Immature natural killer cell (primary cell): ENCODE data around the gene TMTC2. TPM values are rescaled to one million over a fixed set of nuclear protein-coding genes. Genes with fewer than 3 reads are reported as not detected.

Experiments
- DNase-seq, 3 donors: peaks; one replicate each; pipeline ENCODE4 v3.0.0; 2022; ENCODE audit warnings: mixed read lengths in 1 of 3
- H3K27ac Mint-ChIP-seq, 6 donors: one replicate each; pipeline ENCODE4 v1.8.0; 2020; ENCODE audit warnings: mixed read lengths in 6 of 6, mild to moderate bottlenecking in 5 of 6, inconsistent platforms in 4 of 6, moderate library complexity in 3 of 6
- H3K27me3 Mint-ChIP-seq, 3 donors: one replicate each; pipeline ENCODE4 v1.8.0; 2020 to 2021; ENCODE audit warnings: low read depth in 3 of 3, mild to moderate bottlenecking in 3 of 3, mixed read lengths in 3 of 3, moderate library complexity in 3 of 3, inconsistent platforms in 1 of 3
- H3K36me3 Mint-ChIP-seq, 3 donors: one replicate each; pipeline ENCODE4 v1.8.0; 2020; ENCODE audit warnings: mixed read lengths in 3 of 3, inconsistent platforms in 2 of 3, mild to moderate bottlenecking in 2 of 3
- H3K4me1 Mint-ChIP-seq, 2 donors: one replicate each; pipeline ENCODE4 v1.8.0; 2020; ENCODE audit warnings: inconsistent platforms in 2 of 2, mild to moderate bottlenecking in 2 of 2, mixed read lengths in 2 of 2, moderate library complexity in 1 of 2
- H3K4me3 Mint-ChIP-seq, 5 donors: one replicate each; pipeline ENCODE4 v1.8.0; 2020; ENCODE audit warnings: mild to moderate bottlenecking in 5 of 5, mixed read lengths in 5 of 5, inconsistent platforms in 3 of 5, moderate library complexity in 3 of 5
- H3K9me3 Mint-ChIP-seq, 6 donors: one replicate each; pipeline ENCODE4 v1.8.0; 2020; ENCODE audit warnings: mild to moderate bottlenecking in 6 of 6, mixed read lengths in 6 of 6, inconsistent platforms in 4 of 6, moderate library complexity in 3 of 6
- polyA plus RNA-seq, 3 donors: library from polyadenylated mRNA; unstranded; fragments of 300-500 nt; fragmentation: Illumina TruSeq; gene quantifications; one replicate each; pipeline ENCODE4 v1.2.3, GENCODE V29; 2021

The TMTC2 gene
- polyA plus RNA-seq, 3 donors from 2014 or later = not detected

DNA sequence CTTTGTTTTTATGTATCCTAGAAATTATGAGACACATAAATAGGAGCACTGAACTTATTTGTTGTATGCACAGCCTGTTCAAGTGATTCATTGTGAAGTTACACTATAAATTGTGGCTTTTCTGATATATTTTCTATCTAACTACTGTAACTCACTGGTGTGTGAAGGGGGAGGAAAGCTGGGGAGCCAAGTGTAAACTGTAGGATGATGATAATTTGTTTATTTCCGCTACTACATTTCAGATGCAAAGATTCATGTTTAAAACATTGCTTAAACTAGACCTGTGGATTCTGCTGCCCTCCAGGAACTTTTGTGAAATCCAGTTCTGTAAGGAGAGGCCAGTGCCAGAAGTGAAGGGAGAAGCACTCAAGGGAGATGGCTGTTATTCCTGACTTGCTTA, 3.3 kb downstream of the TMTC2 start:
- Mint-ChIP-seq H3K4me1 (peaks cover 25 to 29% of the 10 kb centered on the region in 2 donors), H3K36me3 (no peaks in the 10 kb centered on the region), H3K27ac (no peak overlapping the region), H3K9me3 (no peaks in the 10 kb centered on the region), H3K27me3 (peaks cover 1 to 12% (median 7%) of the 10 kb centered on the region in 3 donors), H3K4me3 (no peak overlapping the region)
- DNase-seq = no peak

DNA sequence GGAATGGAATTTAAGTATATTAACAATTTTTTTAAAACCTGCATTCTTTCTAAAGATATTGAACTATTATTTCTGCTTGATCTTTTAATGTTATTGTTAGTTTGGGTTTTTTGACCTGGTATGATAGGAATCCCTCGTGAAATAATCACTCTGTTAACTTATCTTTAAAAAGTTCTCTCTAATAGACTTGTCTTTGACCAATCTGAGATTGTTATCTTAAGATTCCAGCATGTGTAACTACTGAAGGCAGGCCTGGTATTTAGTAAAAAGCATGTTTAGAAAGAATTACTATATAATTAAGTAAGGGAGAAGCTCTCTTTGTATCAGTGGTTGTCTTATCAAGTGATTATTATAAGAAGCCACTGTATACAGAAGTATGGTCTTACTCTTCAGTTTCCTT, 4.8 kb downstream of the TMTC2 start:
- Mint-ChIP-seq H3K27me3 (peaks cover 1 to 11% (median 5%) of the 10 kb centered on the region in 3 donors), H3K4me1 (peaks cover 14 to 16% of the 10 kb centered on the region in 2 donors), H3K9me3 (no peaks in the 10 kb centered on the region), H3K4me3 (no peak overlapping the region), H3K27ac (no peak overlapping the region), H3K36me3 (no peaks in the 10 kb centered on the region)
- no peak for DNase-seq

DNA sequence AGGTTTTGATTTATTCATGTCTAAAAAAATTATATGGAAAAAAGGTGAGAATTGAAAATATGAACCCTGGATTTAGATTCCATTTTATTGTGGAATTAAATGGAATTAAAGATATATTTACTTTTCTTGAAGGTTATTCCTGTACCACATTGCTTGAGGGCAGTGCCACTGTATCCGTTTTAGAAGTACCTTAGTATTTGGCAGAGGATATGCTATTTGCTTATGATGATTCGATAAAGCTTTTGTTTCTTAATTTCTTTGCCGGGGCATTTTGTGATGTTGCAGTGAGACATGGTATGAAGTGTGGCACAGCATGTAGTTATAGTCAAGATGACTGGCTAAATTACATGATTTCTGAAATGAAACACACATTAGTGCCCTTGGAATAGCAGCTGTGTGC, 7.6 kb downstream of the TMTC2 start:
- H3K4me3 Mint-ChIP-seq = no peak overlapping the region
- H3K9me3 Mint-ChIP-seq = no peaks in the 10 kb centered on the region
- DNase-seq = no peak
- H3K27me3 Mint-ChIP-seq = peaks cover 0 to 1% (median 0%) of the 10 kb centered on the region in 3 donors
- H3K27ac Mint-ChIP-seq = no peak overlapping the region
- H3K4me1 Mint-ChIP-seq = peaks cover 0 to 4% of the 10 kb centered on the region in 2 donors
- H3K36me3 Mint-ChIP-seq = no peaks in the 10 kb centered on the region

DNA sequence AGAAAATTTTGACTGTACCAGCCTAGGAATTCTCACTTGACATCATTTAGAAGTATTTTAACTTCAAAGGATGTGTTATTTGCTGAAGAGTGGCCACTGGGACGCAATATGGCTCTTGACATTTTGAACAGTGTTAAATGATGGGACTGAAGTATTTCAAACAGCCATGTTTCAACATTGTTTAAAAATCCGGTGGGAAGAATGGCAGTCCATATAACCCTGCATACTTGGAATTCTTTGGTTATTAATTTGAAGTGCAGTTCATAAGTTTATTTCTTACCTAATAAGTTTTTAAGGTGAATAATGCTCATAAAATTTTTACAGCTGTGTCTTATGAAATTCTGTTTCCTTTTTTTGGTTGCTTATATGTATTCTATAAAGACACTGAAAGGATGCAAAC, 8.3 kb downstream of the TMTC2 start:
- Mint-ChIP-seq H3K9me3 (no peaks in the 10 kb centered on the region), H3K4me3 (no peak overlapping the region), H3K27me3 (peaks cover 0 to 1% (median 0%) of the 10 kb centered on the region in 3 donors), H3K4me1 (peaks cover 0 to 1% of the 10 kb centered on the region in 2 donors), H3K27ac (no peak overlapping the region), H3K36me3 (no peaks in the 10 kb centered on the region)
- DNase-seq = no peak

DNA sequence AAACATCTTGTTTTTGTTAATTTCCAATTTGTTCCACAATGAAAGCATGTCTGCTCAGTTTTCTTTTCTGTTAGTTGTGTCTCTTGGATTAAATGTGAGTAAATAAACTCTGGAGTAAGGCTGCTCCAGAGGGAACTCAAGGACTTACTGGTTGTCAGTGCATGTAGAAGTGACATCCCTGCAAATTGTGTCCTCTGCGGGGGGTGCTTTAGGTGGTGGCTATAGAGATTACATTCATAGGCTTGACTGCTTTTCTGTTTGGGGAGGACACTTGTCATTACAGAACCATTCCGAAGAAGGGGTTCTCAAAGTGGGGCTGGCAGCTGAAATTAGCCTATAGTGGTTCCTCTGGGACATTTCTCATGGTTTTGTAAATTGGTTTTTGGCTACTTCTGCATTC, 8.8 kb downstream of the TMTC2 start:
- Mint-ChIP-seq H3K27me3 (peaks cover 0 to 1% (median 0%) of the 10 kb centered on the region in 3 donors), H3K9me3 (no peaks in the 10 kb centered on the region)

DNA sequence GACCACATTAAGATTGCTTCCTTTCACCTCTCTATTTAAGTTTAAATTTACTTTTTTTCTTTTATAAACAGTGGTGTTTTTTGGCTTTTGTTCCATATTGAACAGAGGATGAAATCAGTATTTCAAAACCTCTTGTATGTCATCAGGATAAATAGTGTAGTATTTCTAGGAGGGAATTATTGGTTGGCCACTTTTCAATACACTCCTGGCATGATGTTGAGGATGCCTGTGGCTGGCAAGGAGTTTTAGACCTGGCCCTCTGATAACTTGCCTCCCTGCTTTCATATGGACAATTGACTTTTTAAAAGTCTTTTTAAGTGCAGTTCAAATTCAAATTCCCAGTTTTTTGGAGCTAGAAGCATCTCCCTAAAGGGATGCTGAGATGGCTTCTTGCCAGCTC, 9.8 kb downstream of the TMTC2 start:
- H3K4me3 Mint-ChIP-seq = no peak overlapping the region
- no peaks in the 10 kb centered on the region for H3K9me3 Mint-ChIP-seq
- H3K36me3 Mint-ChIP-seq = no peaks in the 10 kb centered on the region
- H3K27ac Mint-ChIP-seq = no peak overlapping the region
- no peaks in the 10 kb centered on the region for H3K4me1 Mint-ChIP-seq
- DNase-seq = no peak
- peaks cover 0 to 1% (median 0%) of the 10 kb centered on the region in 3 donors for H3K27me3 Mint-ChIP-seq

More for the DNA sequence above, 8.8 kb downstream of the TMTC2 start:
- Mint-ChIP-seq H3K4me3 (no peak overlapping the region), H3K36me3 (no peaks in the 10 kb centered on the region), H3K4me1 (no peaks in the 10 kb centered on the region), H3K27ac (no peak overlapping the region)
- DNase-seq = no peak

DNA sequence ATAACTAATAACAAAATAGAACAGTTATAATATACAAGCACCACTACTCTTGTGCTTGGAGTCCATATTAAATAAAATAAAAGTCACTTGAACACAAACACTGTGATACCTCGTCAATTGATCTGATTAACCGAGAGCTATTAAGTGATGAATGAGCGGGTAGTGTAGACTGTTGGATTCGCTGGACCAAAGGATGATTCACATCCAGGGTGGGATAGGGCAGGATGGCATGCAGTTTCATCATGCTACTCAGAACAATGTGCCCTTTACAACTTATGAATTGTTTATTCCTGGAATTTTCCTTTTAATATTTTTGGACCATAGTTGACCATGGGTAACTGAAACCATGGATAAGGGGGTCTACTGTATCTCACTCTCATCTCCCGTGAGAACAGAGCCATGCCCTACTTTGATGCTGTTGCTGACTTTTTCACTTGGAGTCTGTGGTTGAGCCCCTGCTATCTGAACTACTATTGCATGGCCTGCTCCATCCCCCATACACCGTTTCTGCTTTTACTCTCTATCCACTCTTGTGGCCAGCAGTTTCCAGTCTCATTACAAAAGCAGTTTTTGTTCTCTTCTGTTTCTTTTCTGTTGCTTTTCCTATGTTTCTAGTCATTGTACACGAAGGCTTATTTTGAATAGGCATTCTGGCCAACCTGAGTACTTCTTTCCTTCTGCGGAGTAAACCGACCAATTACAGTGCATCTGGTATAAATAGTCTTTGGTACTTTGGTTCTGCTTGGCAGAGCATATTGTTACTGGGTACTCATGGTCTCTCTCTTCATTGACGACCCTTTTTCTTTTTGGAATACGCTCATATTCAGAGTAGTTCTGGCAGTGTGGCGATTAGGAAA, 12.2 kb downstream of the TMTC2 start:
- no peak overlapping the region for H3K27ac Mint-ChIP-seq
- DNase-seq = no peak
- H3K27me3 Mint-ChIP-seq = peaks cover 0 to 3% (median 0%) of the 10 kb centered on the region in 3 donors
- no peaks in the 10 kb centered on the region for H3K9me3 Mint-ChIP-seq
- H3K4me1 Mint-ChIP-seq = no peaks in the 10 kb centered on the region
- no peaks in the 10 kb centered on the region for H3K36me3 Mint-ChIP-seq
- H3K4me3 Mint-ChIP-seq = no peak overlapping the region

DNA sequence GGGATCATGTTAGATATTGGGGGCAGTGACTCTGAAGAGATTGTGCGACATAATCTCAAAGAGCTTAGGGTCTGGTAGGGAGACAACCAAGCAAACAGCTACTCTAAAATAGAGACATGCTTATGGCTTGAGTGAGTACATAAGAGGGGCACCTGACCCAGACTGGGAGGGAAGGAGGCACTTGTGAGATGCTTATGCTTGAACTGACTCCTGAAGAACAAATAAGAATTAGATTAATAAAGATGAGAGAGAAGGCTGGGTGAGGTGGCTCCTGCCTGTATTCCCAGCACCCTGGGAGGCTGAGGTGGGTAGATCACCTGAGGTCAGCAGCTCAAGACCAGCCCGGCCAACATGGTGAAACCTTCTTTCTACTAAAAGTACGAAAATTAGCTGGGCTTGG, 19.1 kb downstream of the TMTC2 start:
- no peaks in the 10 kb centered on the region for H3K36me3 Mint-ChIP-seq
- H3K27ac Mint-ChIP-seq = no peak overlapping the region
- H3K4me1 Mint-ChIP-seq = peaks cover 2 to 8% of the 10 kb centered on the region in 2 donors
- H3K9me3 Mint-ChIP-seq = no peaks in the 10 kb centered on the region
- peaks cover 0 to 5% (median 1%) of the 10 kb centered on the region in 3 donors for H3K27me3 Mint-ChIP-seq
- H3K4me3 Mint-ChIP-seq = no peak overlapping the region
- DNase-seq = no peak

DNA sequence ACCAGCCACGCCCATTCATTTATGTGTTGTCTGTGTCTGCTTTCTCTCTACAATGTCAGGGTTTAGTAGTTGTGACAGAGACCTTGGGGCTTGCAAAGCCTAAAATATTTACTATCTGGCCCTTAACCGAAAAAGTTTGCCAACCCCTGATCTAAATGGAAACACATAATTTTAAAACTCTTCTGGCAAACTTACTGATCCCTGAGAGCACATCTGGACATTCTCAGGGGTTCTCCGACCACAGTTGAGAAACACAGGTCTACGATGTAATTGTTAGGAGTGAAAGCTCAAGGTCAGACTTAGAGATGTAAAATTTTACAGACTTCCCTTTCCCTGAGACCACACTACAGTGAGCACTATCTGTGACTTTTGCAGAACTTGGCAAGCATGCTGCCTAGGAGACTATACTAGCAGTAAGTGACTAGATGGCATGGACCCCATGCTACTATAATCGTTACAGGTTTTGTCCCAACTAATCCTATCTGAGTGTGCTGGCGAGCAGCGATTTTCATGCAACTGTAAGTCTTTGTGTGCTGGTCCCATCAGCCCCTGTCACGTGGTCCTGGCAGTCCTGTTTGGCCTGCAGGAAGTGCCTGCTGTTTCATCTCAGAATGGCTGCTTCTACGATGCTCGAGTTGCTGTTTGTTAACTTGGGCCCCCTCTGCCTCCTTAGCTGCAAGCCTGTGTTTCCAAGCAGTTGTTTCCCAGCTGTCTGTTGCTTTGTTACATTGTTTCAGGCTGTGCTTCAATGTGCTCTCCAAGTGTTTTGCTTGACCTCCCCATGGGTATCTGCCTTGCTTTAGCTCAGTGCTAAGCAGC, 21.6 kb downstream of the TMTC2 start:
- H3K4me3 Mint-ChIP-seq = no peak overlapping the region
- DNase-seq = no peak
- H3K4me1 Mint-ChIP-seq = peaks cover 2 to 8% of the 10 kb centered on the region in 2 donors
- H3K9me3 Mint-ChIP-seq = peaks cover 0 to 4% (median 0%) of the 10 kb centered on the region in 6 donors
- peaks cover 3 to 8% (median 4%) of the 10 kb centered on the region in 3 donors for H3K27me3 Mint-ChIP-seq
- H3K36me3 Mint-ChIP-seq = peaks cover 0 to 4% (median 0%) of the 10 kb centered on the region in 3 donors
- no peak overlapping the region for H3K27ac Mint-ChIP-seq

DNA sequence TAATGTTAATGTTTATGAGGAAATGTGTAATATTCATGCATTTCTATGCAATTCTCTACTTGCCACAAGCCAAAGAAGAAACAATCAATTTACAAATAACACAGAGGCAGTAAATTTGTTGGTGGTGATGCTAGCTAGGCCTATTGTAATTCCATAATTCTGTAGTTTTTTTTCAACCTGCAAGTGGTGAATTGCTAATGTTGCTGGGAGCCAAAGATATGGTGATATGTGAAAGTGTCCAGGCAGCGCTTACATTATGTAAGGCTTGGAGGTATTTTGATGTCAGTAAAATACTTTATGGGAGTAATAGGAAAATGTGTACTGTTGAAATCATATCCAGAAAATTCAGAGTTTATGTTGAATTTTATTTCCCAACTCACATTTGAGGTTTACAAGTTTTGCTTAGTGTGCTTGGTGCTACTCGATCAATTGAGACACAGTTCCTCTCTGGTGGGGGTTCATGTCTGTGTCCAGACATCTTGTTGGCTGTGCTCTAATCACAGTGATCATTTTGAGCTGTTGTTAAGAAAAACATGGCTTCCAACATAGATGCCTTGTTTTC, 23.2 kb downstream of the TMTC2 start:
- no peak for DNase-seq
- H3K4me3 Mint-ChIP-seq = no peak overlapping the region
- peaks cover 0 to 4% (median 0%) of the 10 kb centered on the region in 3 donors for H3K36me3 Mint-ChIP-seq
- no peak overlapping the region for H3K27ac Mint-ChIP-seq
- peaks cover 2 to 8% of the 10 kb centered on the region in 2 donors for H3K4me1 Mint-ChIP-seq
- H3K27me3 Mint-ChIP-seq = peaks cover 3 to 8% (median 4%) of the 10 kb centered on the region in 3 donors
- peaks cover 0 to 4% (median 0%) of the 10 kb centered on the region in 6 donors for H3K9me3 Mint-ChIP-seq

DNA sequence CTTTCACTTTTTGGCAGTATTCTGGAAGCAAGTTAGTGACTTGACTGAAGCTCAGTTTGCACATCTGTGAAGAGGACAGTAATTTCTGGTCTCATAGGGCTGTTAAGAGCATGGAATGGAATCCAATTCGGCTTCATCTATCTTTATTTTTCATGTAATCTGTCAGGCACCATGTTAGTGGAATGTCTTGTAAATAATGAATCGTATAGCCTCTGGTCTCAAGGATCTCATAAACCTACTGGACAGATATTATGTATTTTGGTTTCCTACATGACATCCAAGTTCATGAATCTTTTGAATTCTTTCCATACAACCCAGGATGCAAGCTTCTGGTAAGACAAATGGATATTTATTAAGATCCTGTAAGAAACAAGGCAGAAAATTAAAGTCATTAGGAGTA, 24.0 kb downstream of the TMTC2 start:
- Mint-ChIP-seq H3K9me3 (peaks cover 0 to 4% (median 0%) of the 10 kb centered on the region in 6 donors), H3K4me3 (no peak overlapping the region), H3K36me3 (peaks cover 0 to 4% (median 0%) of the 10 kb centered on the region in 3 donors), H3K4me1 (peaks cover 2 to 8% of the 10 kb centered on the region in 2 donors), H3K27me3 (peaks cover 3 to 8% (median 4%) of the 10 kb centered on the region in 3 donors), H3K27ac (no peak overlapping the region)
- DNase-seq = no peak

DNA sequence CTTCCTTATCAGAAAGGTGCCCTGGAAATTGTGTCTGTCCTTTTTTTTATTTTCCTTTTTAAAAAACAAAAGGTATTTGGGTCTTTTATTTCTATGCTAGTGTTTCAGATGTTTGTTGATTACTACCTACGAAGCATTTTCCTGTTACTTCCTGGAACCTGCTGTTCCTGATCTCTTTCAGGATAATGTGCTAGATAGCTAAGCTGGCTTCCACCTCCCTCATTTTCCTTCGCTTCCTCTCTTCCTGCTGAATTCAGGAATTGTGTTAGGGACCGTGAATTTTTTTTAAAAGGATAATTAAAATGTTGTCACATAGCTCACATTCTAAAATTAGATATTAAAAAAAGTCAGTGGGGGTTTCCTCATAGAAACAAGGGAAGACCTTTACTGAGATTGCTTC, 27.7 kb downstream of the TMTC2 start:
- peaks cover 0 to 4% (median 0%) of the 10 kb centered on the region in 6 donors for H3K9me3 Mint-ChIP-seq
- no peak overlapping the region for H3K27ac Mint-ChIP-seq
- H3K4me1 Mint-ChIP-seq = no peaks in the 10 kb centered on the region
- no peak overlapping the region for H3K4me3 Mint-ChIP-seq
- no peak for DNase-seq
- peaks cover 0 to 4% (median 0%) of the 10 kb centered on the region in 3 donors for H3K36me3 Mint-ChIP-seq
- H3K27me3 Mint-ChIP-seq = peaks cover 1 to 5% (median 4%) of the 10 kb centered on the region in 3 donors

DNA sequence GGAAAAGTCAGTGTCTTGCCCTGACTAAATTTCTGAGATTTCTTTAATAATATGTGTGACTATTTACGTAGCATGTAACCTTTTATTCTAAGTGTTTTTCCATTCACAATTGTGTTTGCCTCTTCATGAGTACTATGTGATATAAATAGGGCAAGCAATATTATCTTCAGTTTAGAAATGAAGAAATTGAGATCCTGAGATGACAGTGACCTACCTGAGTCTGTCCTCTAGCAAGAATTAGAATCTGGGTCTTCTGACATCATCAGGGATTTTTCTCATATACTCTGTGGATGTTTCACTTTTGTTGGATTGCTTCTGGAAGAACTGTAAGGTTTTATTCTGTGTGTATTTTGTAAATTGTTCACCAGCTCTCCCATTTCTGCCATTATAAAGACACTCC, 35.0 kb downstream of the TMTC2 start:
- no peak for DNase-seq
- peaks cover 3 to 8% of the 10 kb centered on the region in 2 donors for H3K4me1 Mint-ChIP-seq
- no peaks in the 10 kb centered on the region for H3K36me3 Mint-ChIP-seq
- H3K27me3 Mint-ChIP-seq = no peaks in the 10 kb centered on the region
- no peak overlapping the region for H3K27ac Mint-ChIP-seq
- no peak overlapping the region for H3K4me3 Mint-ChIP-seq
- peaks cover 0 to 4% (median 0%) of the 10 kb centered on the region in 6 donors for H3K9me3 Mint-ChIP-seq

DNA sequence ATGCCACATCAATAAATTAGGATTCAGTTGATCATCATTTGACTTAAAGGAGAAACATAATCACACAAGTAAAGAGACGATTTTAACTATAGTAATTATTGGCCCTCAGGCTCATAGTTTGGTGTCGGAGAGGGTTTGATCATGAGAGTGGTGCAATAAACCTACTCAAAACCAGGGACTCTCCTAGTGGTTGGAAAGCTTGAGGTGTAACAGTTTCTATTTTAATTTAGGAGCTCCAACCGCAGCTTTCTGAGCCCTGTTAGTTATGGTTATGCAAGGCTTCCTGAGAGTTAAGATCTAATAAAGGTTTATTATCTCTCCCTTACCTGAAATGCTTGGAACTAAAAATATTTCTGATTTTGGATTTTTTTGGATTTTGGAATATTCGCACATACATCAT, 36.4 kb downstream of the TMTC2 start:
- Mint-ChIP-seq H3K27ac (no peak overlapping the region), H3K27me3 (no peaks in the 10 kb centered on the region), H3K36me3 (no peaks in the 10 kb centered on the region), H3K9me3 (peaks cover 0 to 5% (median 0%) of the 10 kb centered on the region in 6 donors), H3K4me1 (peaks cover 3 to 8% of the 10 kb centered on the region in 2 donors), H3K4me3 (no peak overlapping the region)
- no peak for DNase-seq
